ENCODE measurements around the gene AMFR. TPM values are rescaled to one million over a fixed set of nuclear protein-coding genes. Genes with fewer than 3 reads are reported as not detected.

Gene AMFR
- total and polyA plus RNA-seq, 3 experiments from 2014 or later = 39.8 to 70.1 (median 64.3) TPM

DNA sequence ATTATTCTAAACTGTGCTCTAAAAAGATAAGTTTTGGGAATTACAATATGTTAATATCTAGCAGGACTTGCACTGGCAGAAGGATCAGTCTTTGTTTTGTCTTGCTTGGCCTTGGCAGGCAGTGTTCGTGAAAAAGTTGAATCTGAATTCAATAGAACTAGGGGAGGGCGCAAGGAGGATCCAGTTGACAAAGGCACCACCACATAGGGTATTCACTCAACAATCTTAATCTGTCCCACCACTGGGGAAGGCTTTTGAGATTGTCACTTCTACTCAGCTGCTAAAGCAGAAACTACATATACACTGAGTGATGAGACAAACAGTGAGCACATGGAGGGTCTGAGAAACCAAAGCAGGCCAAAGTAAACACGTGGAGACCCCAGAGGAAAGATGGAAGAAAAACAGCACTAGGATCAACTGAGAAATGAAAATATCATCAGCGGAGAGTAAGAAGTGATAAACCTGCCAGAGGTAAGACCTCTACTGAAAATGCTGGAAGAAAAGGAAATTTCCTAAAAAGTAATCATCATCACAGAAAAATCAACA lies 2.4 kb downstream of the AMFR start:
- H3K27ac Mint-ChIP-seq = peak overlapping the region in 5 of 8 donors; percentile 1 to 74 (median 38)
- H3K27me3 ChIP-seq (ENCODE audit: insufficient read depth, low read length, poor library complexity, severe bottlenecking) = no peaks in the 10 kb centered on the region
- no peaks in the 10 kb centered on the region for H3K9me3 ChIP-seq (ENCODE audit: low read length)
- peaks cover 39 to 52% (median 47%) of the 10 kb centered on the region in 3 donors for H3K4me1 Mint-ChIP-seq
- ChIA-PET POLR2A (no interaction called here), CTCF (no interaction called here)
- no peak for DNase-seq
- H3K4me1 ChIP-seq (ENCODE audit: insufficient read depth, low read length) = peaks cover 17% of the 10 kb centered on the region
- peaks cover 0 to 7% (median 0%) of the 10 kb centered on the region in 3 donors for H3K36me3 Mint-ChIP-seq
- H3K36me3 ChIP-seq (ENCODE audit: insufficient read depth, low read length) = no peaks in the 10 kb centered on the region
- H3K4me3 Mint-ChIP-seq = peak overlapping the region; percentile 11 to 98 (median 68)
- no peaks in the 10 kb centered on the region for H3K9me3 Mint-ChIP-seq
- H3K27me3 Mint-ChIP-seq = no peaks in the 10 kb centered on the region
- no peak overlapping the region for H3K27ac ChIP-seq (ENCODE audit: low read depth, low read length)
- no peak overlapping the region for H3K4me3 ChIP-seq (ENCODE audit: low read length)

DNA sequence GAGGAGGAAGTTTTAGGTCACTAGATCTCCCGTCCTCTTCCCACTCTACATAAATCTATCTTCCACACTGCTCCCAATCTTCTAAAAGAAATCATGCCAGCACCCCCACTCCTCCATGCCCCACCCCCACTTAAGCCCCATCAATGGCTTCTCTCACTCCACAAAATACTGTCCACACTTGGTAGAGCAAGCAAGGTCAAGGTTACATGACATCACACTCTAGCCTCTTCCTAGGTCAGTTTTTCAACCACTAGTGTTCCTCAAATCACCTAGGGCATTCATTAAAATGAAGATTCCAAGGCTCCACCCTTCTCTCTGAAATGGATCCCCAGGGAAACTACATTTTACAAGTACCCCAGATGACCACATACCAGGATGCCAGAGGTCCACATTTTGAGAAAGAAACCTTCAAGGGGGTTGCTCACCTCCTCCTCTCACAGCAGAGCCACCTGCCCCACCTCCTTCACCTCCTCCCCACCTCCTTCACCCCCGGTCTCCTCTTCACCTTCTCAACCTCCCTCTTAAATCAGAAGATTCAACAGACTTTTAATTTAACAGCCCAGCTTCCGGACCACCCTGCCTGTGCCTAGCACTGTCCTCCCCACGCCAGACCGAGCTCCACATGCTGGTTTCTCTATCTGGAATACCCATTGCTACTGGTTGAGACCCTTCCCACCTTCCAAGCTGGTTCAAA lies 3.2 kb downstream of the AMFR start:
- no peaks in the 10 kb centered on the region for H3K27me3 Mint-ChIP-seq
- peak overlapping the region in 4 of 8 donors; percentile 12 to 83 (median 19) for H3K27ac Mint-ChIP-seq
- Histone ChIP-seq H3K27ac (ENCODE audit: low read depth, low read length) (no peak overlapping the region), H3K9me3 (ENCODE audit: low read length) (no peaks in the 10 kb centered on the region), H3K4me1 (ENCODE audit: insufficient read depth, low read length) (peaks cover 17% of the 10 kb centered on the region), H3K36me3 (ENCODE audit: insufficient read depth, low read length) (no peaks in the 10 kb centered on the region), H3K4me3 (ENCODE audit: low read length) (no peak overlapping the region), H3K27me3 (ENCODE audit: insufficient read depth, low read length, poor library complexity, severe bottlenecking) (no peaks in the 10 kb centered on the region)
- no peak for DNase-seq
- CTCF ChIA-PET = no interaction called here
- POLR2A ChIA-PET = no interaction called here
- peaks cover 0 to 7% (median 0%) of the 10 kb centered on the region in 3 donors for H3K36me3 Mint-ChIP-seq
- peaks cover 39 to 56% (median 47%) of the 10 kb centered on the region in 3 donors for H3K4me1 Mint-ChIP-seq
- H3K4me3 Mint-ChIP-seq = peak overlapping the region in 3 of 7 donors; percentile 12 to 86 (median 46)
- H3K9me3 Mint-ChIP-seq = no peaks in the 10 kb centered on the region

- Histone ChIP-seq H3K36me3 (ENCODE audit: insufficient read depth, low read length) (no peaks in the 10 kb centered on the region), H3K4me1 (ENCODE audit: insufficient read depth, low read length) (peaks cover 17% of the 10 kb centered on the region), H3K27me3 (ENCODE audit: insufficient read depth, low read length, poor library complexity, severe bottlenecking) (no peaks in the 10 kb centered on the region), H3K4me3 (ENCODE audit: low read length) (no peak overlapping the region), H3K27ac (ENCODE audit: low read depth, low read length) (no peak overlapping the region), H3K9me3 (ENCODE audit: low read length) (no peaks in the 10 kb centered on the region)
- Mint-ChIP-seq H3K36me3 (peaks cover 0 to 7% (median 0%) of the 10 kb centered on the region in 3 donors), H3K9me3 (no peaks in the 10 kb centered on the region), H3K4me1 (peaks cover 39 to 56% (median 47%) of the 10 kb centered on the region in 3 donors), H3K27ac (peak overlapping the region in 2 of 8 donors; percentile 2 to 24), H3K27me3 (no peaks in the 10 kb centered on the region), H3K4me3 (peak overlapping the region in 1 of 7 donors; percentile 46)
- POLR2A ChIA-PET = no interaction called here
- CTCF ChIA-PET = no interaction called here
- no peak for DNase-seq
Observed at GRCh38 chr16:56421313-56421712, 4.0 kb downstream of the AMFR start.

DNA sequence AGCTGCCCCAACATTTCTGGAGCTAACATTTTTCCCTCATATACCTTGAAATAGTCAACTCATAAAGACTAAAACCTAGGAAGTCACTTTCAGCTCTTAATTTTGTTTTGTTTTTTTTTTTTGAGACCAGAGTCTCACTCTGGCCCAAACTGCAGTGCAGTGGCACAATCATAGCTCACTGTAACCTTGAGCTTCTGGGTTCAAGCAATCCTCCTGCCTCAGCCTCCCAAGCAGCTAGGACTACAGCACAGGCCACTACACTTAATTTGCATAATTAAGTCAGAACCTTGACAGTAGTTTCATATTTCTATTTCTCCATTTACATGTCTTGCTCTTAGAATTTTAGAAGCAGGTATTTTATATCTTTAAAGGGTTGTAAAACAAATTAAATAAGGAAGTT lies 4.7 kb downstream of the AMFR start:
- DNase-seq = no peak
- Histone ChIP-seq H3K36me3 (ENCODE audit: insufficient read depth, low read length) (no peaks in the 10 kb centered on the region), H3K27ac (ENCODE audit: low read depth, low read length) (no peak overlapping the region), H3K4me1 (ENCODE audit: insufficient read depth, low read length) (peaks cover 17% of the 10 kb centered on the region), H3K9me3 (ENCODE audit: low read length) (no peaks in the 10 kb centered on the region), H3K4me3 (ENCODE audit: low read length) (no peak overlapping the region), H3K27me3 (ENCODE audit: insufficient read depth, low read length, poor library complexity, severe bottlenecking) (no peaks in the 10 kb centered on the region)
- POLR2A ChIA-PET = no interaction called here
- Mint-ChIP-seq H3K4me3 (no peak overlapping the region), H3K27me3 (no peaks in the 10 kb centered on the region), H3K9me3 (no peaks in the 10 kb centered on the region), H3K36me3 (peaks cover 0 to 7% (median 0%) of the 10 kb centered on the region in 3 donors), H3K27ac (peak overlapping the region in 2 of 8 donors; percentile 2 to 17), H3K4me1 (peaks cover 40 to 56% (median 47%) of the 10 kb centered on the region in 3 donors)
- CTCF ChIA-PET = no interaction called here

GRCh38 chr16:56419740-56420548 lies 5.4 kb downstream of the AMFR start:
- H3K27me3 ChIP-seq (ENCODE audit: insufficient read depth, low read length, poor library complexity, severe bottlenecking) = no peaks in the 10 kb centered on the region
- Mint-ChIP-seq H3K27ac (peak overlapping the region in 3 of 8 donors; percentile 0 to 38 (median 2)), H3K36me3 (peaks cover 0 to 9% (median 0%) of the 10 kb centered on the region in 3 donors), H3K4me3 (peak overlapping the region in 1 of 7 donors; percentile 24), H3K27me3 (no peaks in the 10 kb centered on the region), H3K4me1 (peaks cover 46 to 62% (median 52%) of the 10 kb centered on the region in 3 donors), H3K9me3 (no peaks in the 10 kb centered on the region)
- H3K4me3 ChIP-seq (ENCODE audit: low read length) = no peak overlapping the region
- no peak overlapping the region for H3K27ac ChIP-seq (ENCODE audit: low read depth, low read length)
- no peaks in the 10 kb centered on the region for H3K9me3 ChIP-seq (ENCODE audit: low read length)
- ChIA-PET CTCF (no interaction called here), POLR2A (no interaction called here)
- no peak for DNase-seq
- no peaks in the 10 kb centered on the region for H3K36me3 ChIP-seq (ENCODE audit: insufficient read depth, low read length)
- peaks cover 17% of the 10 kb centered on the region for H3K4me1 ChIP-seq (ENCODE audit: insufficient read depth, low read length)

DNA sequence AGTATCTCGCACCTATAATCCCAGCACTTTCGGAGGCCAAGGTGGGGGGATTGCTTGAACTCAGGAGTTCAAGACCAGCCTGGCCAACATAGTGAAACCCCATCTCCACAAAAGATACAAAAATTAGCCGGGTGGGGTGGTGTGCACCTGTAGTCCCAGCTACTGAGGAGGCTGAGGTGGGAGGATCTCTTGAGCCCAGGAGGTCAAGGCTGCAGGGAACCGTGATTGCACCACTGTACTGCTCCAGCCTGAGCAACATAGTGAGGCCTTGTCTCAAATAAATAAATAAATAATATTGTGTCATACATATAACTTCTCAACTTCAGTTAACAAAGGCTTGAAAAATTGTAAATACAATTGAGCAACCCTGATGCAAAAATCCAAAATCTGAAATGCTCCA lies 8.2 kb downstream of the AMFR start:
- Mint-ChIP-seq H3K9me3 (no peaks in the 10 kb centered on the region), H3K36me3 (peaks cover 0 to 24% (median 8%) of the 10 kb centered on the region in 3 donors), H3K27ac (no peak overlapping the region), H3K27me3 (no peaks in the 10 kb centered on the region), H3K4me3 (no peak overlapping the region), H3K4me1 (peaks cover 27 to 46% (median 41%) of the 10 kb centered on the region in 3 donors)
- Histone ChIP-seq H3K4me1 (ENCODE audit: insufficient read depth, low read length) (no peaks in the 10 kb centered on the region), H3K27me3 (ENCODE audit: insufficient read depth, low read length, poor library complexity, severe bottlenecking) (no peaks in the 10 kb centered on the region), H3K4me3 (ENCODE audit: low read length) (no peak overlapping the region), H3K9me3 (ENCODE audit: low read length) (no peaks in the 10 kb centered on the region), H3K36me3 (ENCODE audit: insufficient read depth, low read length) (peaks cover 4% of the 10 kb centered on the region), H3K27ac (ENCODE audit: low read depth, low read length) (no peak overlapping the region)
- CTCF ChIA-PET = no interaction called here
- no peak for DNase-seq
- POLR2A ChIA-PET = no interaction called here

GRCh38 chr16:56415875-56416274 lies 9.5 kb downstream of the AMFR start:
- peaks cover 0 to 35% (median 8%) of the 10 kb centered on the region in 3 donors for H3K36me3 Mint-ChIP-seq
- peaks cover 20 to 38% (median 32%) of the 10 kb centered on the region in 3 donors for H3K4me1 Mint-ChIP-seq
- H3K4me1 ChIP-seq (ENCODE audit: insufficient read depth, low read length) = no peaks in the 10 kb centered on the region
- no peak overlapping the region for H3K4me3 Mint-ChIP-seq
- no peak overlapping the region for H3K27ac ChIP-seq (ENCODE audit: low read depth, low read length)
- CTCF ChIA-PET = no interaction called here
- H3K4me3 ChIP-seq (ENCODE audit: low read length) = no peak overlapping the region
- POLR2A ChIA-PET = no interaction called here
- DNase-seq = no peak
- H3K27ac Mint-ChIP-seq = peak overlapping the region in 1 of 8 donors; percentile 22
- H3K36me3 ChIP-seq (ENCODE audit: insufficient read depth, low read length) = peaks cover 14% of the 10 kb centered on the region
- H3K27me3 ChIP-seq (ENCODE audit: insufficient read depth, low read length, poor library complexity, severe bottlenecking) = no peaks in the 10 kb centered on the region
- H3K27me3 Mint-ChIP-seq = no peaks in the 10 kb centered on the region
- H3K9me3 ChIP-seq (ENCODE audit: low read length) = no peaks in the 10 kb centered on the region
- H3K9me3 Mint-ChIP-seq = no peaks in the 10 kb centered on the region

DNA sequence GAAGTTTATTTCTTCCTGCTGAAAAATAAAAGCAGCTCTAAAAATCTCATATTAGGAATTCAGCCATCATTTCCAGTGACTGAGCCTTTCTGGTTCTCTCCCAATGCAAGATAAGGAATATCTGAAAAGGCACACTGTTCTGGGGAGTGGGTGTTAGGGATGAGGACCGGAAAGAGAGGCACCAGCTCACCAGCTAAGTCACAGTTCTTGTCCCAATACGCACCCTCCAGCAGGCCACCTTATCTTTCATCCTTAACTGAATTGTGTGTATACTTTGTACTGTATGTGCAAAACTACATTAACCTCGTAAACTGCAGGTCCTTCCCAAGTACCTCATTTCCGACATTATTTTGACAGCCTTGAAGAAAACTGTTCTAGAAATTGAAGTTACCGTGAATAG lies 11.0 kb downstream of the AMFR start:
- ChIA-PET CTCF (no interaction called here), POLR2A (no interaction called here)
- no peaks in the 10 kb centered on the region for H3K9me3 ChIP-seq (ENCODE audit: low read length)
- no peaks in the 10 kb centered on the region for H3K27me3 Mint-ChIP-seq
- no peak overlapping the region for H3K4me3 ChIP-seq (ENCODE audit: low read length)
- no peaks in the 10 kb centered on the region for H3K4me1 ChIP-seq (ENCODE audit: insufficient read depth, low read length)
- peaks cover 0 to 45% (median 8%) of the 10 kb centered on the region in 3 donors for H3K36me3 Mint-ChIP-seq
- peaks cover 14% of the 10 kb centered on the region for H3K36me3 ChIP-seq (ENCODE audit: insufficient read depth, low read length)
- no peak overlapping the region for H3K27ac ChIP-seq (ENCODE audit: low read depth, low read length)
- DNase-seq = no peak
- no peaks in the 10 kb centered on the region for H3K27me3 ChIP-seq (ENCODE audit: insufficient read depth, low read length, poor library complexity, severe bottlenecking)
- no peak overlapping the region for H3K27ac Mint-ChIP-seq
- no peaks in the 10 kb centered on the region for H3K9me3 Mint-ChIP-seq
- H3K4me1 Mint-ChIP-seq = peaks cover 13 to 26% (median 23%) of the 10 kb centered on the region in 3 donors
- H3K4me3 Mint-ChIP-seq = no peak overlapping the region
